Measurements from ENCODE around the gene KDM4C. TPM values are rescaled to one million over a fixed set of nuclear protein-coding genes. Genes with fewer than 3 reads are reported as not detected.
"Not testable (repeated sequence)": the region's sequence is repeated elsewhere in the genome, so short reads cannot be mapped to it uniquely, and the experiment has no call there.

KDM4C gene
- total and polyA plus RNA-seq, 2 of the 13 experiments (the other 11 are each of a cell fraction or from before 2014, with no cell fraction given) = 19.4 to 23.6 TPM

GRCh38 chr9:7028591-7028990, 270.8 kb downstream of the KDM4C start:
- BruUV-seq (replicated peaks) = no TSS peak
- in situ Hi-C loops (cut with HindIII; ENCODE audit: extremely low pct_ligation_motif_present, low pct_unique_long_range_greater_than_20kb) (no loop called here), intact Hi-C loops (cut with micrococcal nuclease; ENCODE audit: unreplicated experiment) (no loop called here)
- 97% methylated on average over 10 of the region's 10 CpGs for WGBS (ENCODE audit: low lambda C conversion rate)
- CTCF ChIA-PET (ENCODE audit: low intra/inter-chr PET ratio, low total read pairs) = no interaction called here
- TF ChIP-seq ZNF431 (CRISPR knock-in tag; IDR thresholded peaks at IDR 0.05; ENCODE audit: borderline replicate concordance, low read depth) (no peak), ZBTB46 (CRISPR knock-in tag; IDR thresholded peaks at IDR 0.05; ENCODE audit: borderline replicate concordance) (no peak), ZNF580 (CRISPR knock-in tag; IDR thresholded peaks at IDR 0.05; ENCODE audit: borderline replicate concordance, low read depth) (no peak), POLR2A (IDR thresholded peaks at IDR 0.05; ENCODE audit: insufficient read depth in 1 of 2, low read depth in 2 of 2, low read length in 2 of 2) (no peak), ESRRA (CRISPR knock-in tag; IDR thresholded peaks at IDR 0.05; ENCODE audit: low read depth) (no peak), RBFOX2 (IDR thresholded peaks at IDR 0.05; ENCODE audit: low read depth, low read length) (no peak), ZNF446 (CRISPR knock-in tag; IDR thresholded peaks at IDR 0.05) (no peak), TCF7 (IDR thresholded peaks at IDR 0.05; ENCODE audit: low read depth) (no peak), ZNF615 (CRISPR knock-in tag; IDR thresholded peaks at IDR 0.05; ENCODE audit: borderline replicate concordance) (no peak), HOXA5 (CRISPR knock-in tag; IDR thresholded peaks at IDR 0.05) (no peak), ZNF451 (CRISPR knock-in tag; IDR thresholded peaks at IDR 0.05) (no peak), DRAP1 (CRISPR knock-in tag; IDR thresholded peaks at IDR 0.05) (no peak), MATR3 (CRISPR knock-in tag; IDR thresholded peaks at IDR 0.05) (no peak), HDAC2 (CRISPR knock-in tag; IDR thresholded peaks at IDR 0.05) (no peak), GATAD2A (CRISPR knock-in tag; IDR thresholded peaks at IDR 0.05) (no peak), ZSCAN29 (CRISPR knock-in tag; conservative IDR thresholded peaks at IDR 0.05) (no peak)
- TF ChIP-seq, protein P1, sequence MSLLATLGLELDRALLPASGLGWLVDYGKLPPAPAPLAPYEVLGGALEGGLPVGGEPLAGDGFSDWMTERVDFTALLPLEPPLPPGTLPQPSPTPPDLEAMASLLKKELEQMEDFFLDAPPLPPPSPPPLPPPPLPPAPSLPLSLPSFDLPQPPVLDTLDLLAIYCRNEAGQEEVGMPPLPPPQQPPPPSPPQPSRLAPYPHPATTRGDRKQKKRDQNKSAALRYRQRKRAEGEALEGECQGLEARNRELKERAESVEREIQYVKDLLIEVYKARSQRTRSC (CRISPR knock-in tag; IDR thresholded peaks at IDR 0.05; ENCODE audit: low read depth) = no peak
- Histone ChIP-seq H3K36me3 (replicated peaks in 1 of 2; ENCODE audit: control insufficient read depth in 1 of 2, insufficient read depth in 2 of 2, low read length in 2 of 2) (peaks cover 3 to 13% of the 10 kb centered on the region in 2 experiments; a peak in 3 of 5 replicates), H3K9ac (ENCODE audit: insufficient read depth, low read depth, low read length) (no peak overlapping the region), H3K27me3 (ENCODE audit: control insufficient read depth in 1 of 2, insufficient read depth in 2 of 2, low read length in 2 of 2) (no peaks in the 10 kb centered on the region), H2AFZ (ENCODE audit: low read length) (no peak overlapping the region), H3K4me2 (ENCODE audit: low read depth, low read length) (no peak overlapping the region), H3K9me3 (ENCODE audit: low read length) (no peaks in the 10 kb centered on the region), H3K79me2 (ENCODE audit: insufficient read depth, low read length) (no peaks in the 10 kb centered on the region), H3K4me3 (replicated peaks in 1 of 3; ENCODE audit: insufficient read depth in 1 of 3, low read depth in 2 of 3, low read length in 3 of 3) (no peak overlapping the region), H4K20me1 (ENCODE audit: insufficient read depth, low read length) (no peaks in the 10 kb centered on the region), H3K27ac (ENCODE audit: extremely low read length, insufficient read depth, low read length) (no peak overlapping the region), H3K4me1 (ENCODE audit: insufficient read depth, low read length) (no peaks in the 10 kb centered on the region)
- no peak for FAIRE-seq
- POLR2A ChIA-PET = no interaction called here
- ATAC-seq = no peak
- no peak for DNase-seq (ENCODE audit: low spot score)

GRCh38 chr9:7030943-7031342, 273.2 kb downstream of the KDM4C start:
- H2AFZ ChIP-seq (ENCODE audit: low read length); FAIRE-seq; DNase-seq (ENCODE audit: low spot score); H3K9ac ChIP-seq (ENCODE audit: insufficient read depth, low read depth, low read length); POLR2A ChIA-PET; H3K4me3 ChIP-seq (replicated peaks in 1 of 3; ENCODE audit: insufficient read depth in 1 of 3, low read depth in 2 of 3, low read length in 3 of 3); ATAC-seq; BruUV-seq (replicated peaks); CTCF ChIA-PET (ENCODE audit: low intra/inter-chr PET ratio, low total read pairs); H3K4me2 ChIP-seq (ENCODE audit: low read depth, low read length); H3K79me2 ChIP-seq (ENCODE audit: insufficient read depth, low read length); H3K27ac ChIP-seq (ENCODE audit: extremely low read length, insufficient read depth, low read length); H3K4me1 ChIP-seq (ENCODE audit: insufficient read depth, low read length); in situ Hi-C loops (cut with HindIII; ENCODE audit: extremely low pct_ligation_motif_present, low pct_unique_long_range_greater_than_20kb); H4K20me1 ChIP-seq (ENCODE audit: insufficient read depth, low read length); H3K9me3 ChIP-seq (ENCODE audit: low read length); H3K27me3 ChIP-seq (ENCODE audit: control insufficient read depth in 1 of 2, insufficient read depth in 2 of 2, low read length in 2 of 2): not testable (repeated sequence)
- intact Hi-C loops (cut with micrococcal nuclease; ENCODE audit: unreplicated experiment) = loop anchor here (1.0 kb wide), 1 partner anchor 10 kb away; no protein-coding TSS in a partner anchor
- H3K36me3 ChIP-seq (replicated peaks in 1 of 2; ENCODE audit: control insufficient read depth in 1 of 2, insufficient read depth in 2 of 2, low read length in 2 of 2) = peaks cover 3 to 13% of the 10 kb centered on the region in 2 experiments; a peak in 3 of 5 replicates
